Activated CD4-positive, alpha-beta T cell treated with anti-CD3 and anti-CD28 coated beads, Interleukin-2, amount 10 ng/mL, durations not matched to agents 24 days and 14 days (primary cell): ENCODE measurements around the gene CHRNB2. TPM values are rescaled to one million over a fixed set of nuclear protein-coding genes. Genes with fewer than 3 reads are reported as not detected.
"Not testable (repeated sequence)": the region's sequence is repeated elsewhere in the genome, so short reads cannot be mapped to it uniquely, and the experiment has no call there.

Experiments
- DNase-seq: peaks from one replicate; pipeline ENCODE4 v3.0.0; 2022
- H3K27ac Mint-ChIP-seq: one replicate; pipeline ENCODE4 v1.8.0; 2022; ENCODE audit warnings: mild to moderate bottlenecking, mixed read lengths
- H3K27me3 Mint-ChIP-seq: one replicate; pipeline ENCODE4 v1.8.0; 2022; ENCODE audit warnings: mixed read lengths
- H3K36me3 Mint-ChIP-seq: one replicate; pipeline ENCODE4 v1.8.0; 2022; ENCODE audit warnings: low read depth, mild to moderate bottlenecking, mixed read lengths
- H3K4me1 Mint-ChIP-seq: one replicate; pipeline ENCODE4 v1.8.0; 2021; ENCODE audit warnings: mixed read lengths
- H3K4me3 Mint-ChIP-seq: one replicate; pipeline ENCODE4 v1.8.0; 2022; ENCODE audit warnings: mild to moderate bottlenecking, moderate library complexity, mixed read lengths
- H3K9me3 Mint-ChIP-seq: one replicate; pipeline ENCODE4 v1.8.0; 2021; ENCODE audit warnings: mixed read lengths
- intact Hi-C: fragments of 100-400 bp; cut with micrococcal nuclease; formaldehyde crosslinking; loops from one replicate; pipeline ENCODE4 v1.15.1; 2023
- total RNA-seq: library from RNA; stranded (reverse); gene quantifications from 2 replicates; pipeline ENCODE4 v1.2.3, GENCODE V29; 2022

The CHRNB2 gene, protein sequence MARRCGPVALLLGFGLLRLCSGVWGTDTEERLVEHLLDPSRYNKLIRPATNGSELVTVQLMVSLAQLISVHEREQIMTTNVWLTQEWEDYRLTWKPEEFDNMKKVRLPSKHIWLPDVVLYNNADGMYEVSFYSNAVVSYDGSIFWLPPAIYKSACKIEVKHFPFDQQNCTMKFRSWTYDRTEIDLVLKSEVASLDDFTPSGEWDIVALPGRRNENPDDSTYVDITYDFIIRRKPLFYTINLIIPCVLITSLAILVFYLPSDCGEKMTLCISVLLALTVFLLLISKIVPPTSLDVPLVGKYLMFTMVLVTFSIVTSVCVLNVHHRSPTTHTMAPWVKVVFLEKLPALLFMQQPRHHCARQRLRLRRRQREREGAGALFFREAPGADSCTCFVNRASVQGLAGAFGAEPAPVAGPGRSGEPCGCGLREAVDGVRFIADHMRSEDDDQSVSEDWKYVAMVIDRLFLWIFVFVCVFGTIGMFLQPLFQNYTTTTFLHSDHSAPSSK
- 0.14 TPM in 1 of 2 replicates, not detected in the other for total RNA-seq

- Mint-ChIP-seq H3K36me3 (no peaks in the 10 kb centered on the region), H3K27me3 (peaks cover 33% of the 10 kb centered on the region), H3K27ac (peak within 1 kb of the TSS; percentile 26), H3K9me3 (no peaks in the 10 kb centered on the region), H3K4me3 (peak within 1 kb of the TSS; percentile 57), H3K4me1 (peaks cover 6% of the 10 kb centered on the region)
- DNase-seq: peak; percentile 96
- intact Hi-C loops: loop anchor here (1.0 kb wide), 1 partner anchor 8 kb away; no protein-coding TSS in a partner anchor
Measured at GRCh38 chr1:154567386-154568156, at the start of gene CHRNB2. Gene CHRNB2 (plus strand): TSS chr1:154567778. CDS start chr1:154568045, 267 bp downstream.

- no peaks in the 10 kb centered on the region for H3K36me3 Mint-ChIP-seq
- peaks cover 2% of the 10 kb centered on the region for H3K4me1 Mint-ChIP-seq
- H3K9me3 Mint-ChIP-seq: no peaks in the 10 kb centered on the region
- intact Hi-C loops: no loop called here
- H3K4me3 Mint-ChIP-seq: no peak overlapping the region
- H3K27me3 Mint-ChIP-seq: peaks cover 42% of the 10 kb centered on the region
- no peak overlapping the region for H3K27ac Mint-ChIP-seq
- no peak for DNase-seq
Measured at GRCh38 chr1:154519591-154519991, 48.0 kb upstream of the CHRNB2 start.

DNA sequence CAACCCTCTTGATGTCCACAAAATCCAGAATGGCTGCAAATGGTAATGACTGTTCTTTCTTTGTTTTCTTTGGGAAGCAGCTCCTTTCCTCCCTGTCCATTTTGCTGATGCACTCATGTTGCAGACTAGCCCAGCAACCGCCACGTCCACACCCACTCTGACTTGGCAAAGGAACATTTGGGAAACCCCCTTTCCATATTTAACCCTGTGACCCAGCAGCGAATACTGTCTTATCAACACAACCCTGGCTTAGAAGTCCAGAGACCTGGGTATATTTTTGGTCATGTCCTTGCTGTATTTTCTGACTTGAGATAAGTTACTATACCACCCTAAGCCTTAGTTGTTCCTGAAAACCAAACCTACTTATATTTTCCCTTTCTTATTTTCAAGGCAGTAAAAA, 47.2 kb upstream of the CHRNB2 start:
- H3K36me3 Mint-ChIP-seq: no peaks in the 10 kb centered on the region
- H3K27ac Mint-ChIP-seq: no peak overlapping the region
- DNase-seq: no peak
- no peak overlapping the region for H3K4me3 Mint-ChIP-seq
- intact Hi-C loops: no loop called here
- H3K4me1 Mint-ChIP-seq: peaks cover 2% of the 10 kb centered on the region
- no peaks in the 10 kb centered on the region for H3K9me3 Mint-ChIP-seq
- H3K27me3 Mint-ChIP-seq: peaks cover 42% of the 10 kb centered on the region

GRCh38 chr1:154521695-154522094, 45.9 kb upstream of the CHRNB2 start:
- Mint-ChIP-seq H3K4me3 (no peak overlapping the region), H3K27ac (no peak overlapping the region), H3K4me1 (peaks cover 2% of the 10 kb centered on the region), H3K9me3 (no peaks in the 10 kb centered on the region), H3K27me3 (peaks cover 34% of the 10 kb centered on the region), H3K36me3 (no peaks in the 10 kb centered on the region)
- DNase-seq: no peak
- intact Hi-C loops: no loop called here

GRCh38 chr1:154524881-154525280, 42.7 kb upstream of the CHRNB2 start:
- Mint-ChIP-seq H3K27ac (no peak overlapping the region), H3K4me3 (no peak overlapping the region), H3K4me1 (peaks cover 2% of the 10 kb centered on the region), H3K9me3 (no peaks in the 10 kb centered on the region), H3K27me3 (peaks cover 28% of the 10 kb centered on the region), H3K36me3 (no peaks in the 10 kb centered on the region)
- no peak for DNase-seq
- intact Hi-C loops: no loop called here

DNA sequence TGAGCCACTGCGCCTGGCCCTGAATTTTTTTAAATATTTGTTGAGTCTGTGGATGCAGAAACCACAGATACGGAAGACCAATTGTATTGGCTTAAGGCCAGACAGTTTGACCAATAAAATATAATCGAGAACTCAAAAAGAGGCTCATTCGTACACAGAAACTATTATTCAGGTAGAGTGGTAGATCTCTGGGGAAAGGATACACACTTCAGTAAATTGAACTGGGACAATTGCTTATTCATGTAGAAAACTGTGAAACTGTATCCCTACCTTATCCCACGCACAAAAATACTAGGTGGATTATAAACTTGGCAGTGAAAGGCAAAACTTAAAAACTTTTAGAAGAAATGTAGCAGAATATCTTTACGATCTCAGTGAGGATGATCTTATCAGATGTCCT, 40.4 kb upstream of the CHRNB2 start:
- Mint-ChIP-seq H3K27me3 (peaks cover 25% of the 10 kb centered on the region), H3K9me3 (no peaks in the 10 kb centered on the region), H3K27ac (no peak overlapping the region), H3K36me3 (no peaks in the 10 kb centered on the region), H3K4me1 (no peaks in the 10 kb centered on the region), H3K4me3 (no peak overlapping the region)
- intact Hi-C loops: no loop called here
- no peak for DNase-seq

DNA sequence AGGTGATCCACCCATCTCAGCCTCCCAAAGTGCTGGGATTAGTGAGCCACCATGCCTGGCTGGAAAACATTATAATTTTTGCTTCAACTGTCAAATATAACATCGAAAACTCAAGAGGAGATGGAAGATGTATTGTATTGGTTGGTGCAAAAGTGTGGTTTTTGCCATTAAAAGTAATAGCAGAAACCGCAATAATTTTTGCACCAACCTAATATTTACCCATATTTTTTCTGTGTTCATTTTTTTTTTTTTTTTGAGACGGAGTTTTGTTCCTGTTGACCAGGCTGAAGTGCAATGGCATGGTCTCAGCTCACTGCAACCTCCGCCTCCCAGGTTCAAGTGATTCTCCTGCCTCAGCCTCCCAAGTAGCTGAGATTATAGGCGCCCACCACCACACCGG, 38.3 kb upstream of the CHRNB2 start:
- Mint-ChIP-seq H3K9me3 (no peaks in the 10 kb centered on the region), H3K27me3 (peaks cover 15% of the 10 kb centered on the region), H3K4me3 (no peak overlapping the region), H3K36me3 (no peaks in the 10 kb centered on the region), H3K4me1 (no peaks in the 10 kb centered on the region), H3K27ac (no peak overlapping the region)
- intact Hi-C loops: no loop called here
- no peak for DNase-seq

DNA sequence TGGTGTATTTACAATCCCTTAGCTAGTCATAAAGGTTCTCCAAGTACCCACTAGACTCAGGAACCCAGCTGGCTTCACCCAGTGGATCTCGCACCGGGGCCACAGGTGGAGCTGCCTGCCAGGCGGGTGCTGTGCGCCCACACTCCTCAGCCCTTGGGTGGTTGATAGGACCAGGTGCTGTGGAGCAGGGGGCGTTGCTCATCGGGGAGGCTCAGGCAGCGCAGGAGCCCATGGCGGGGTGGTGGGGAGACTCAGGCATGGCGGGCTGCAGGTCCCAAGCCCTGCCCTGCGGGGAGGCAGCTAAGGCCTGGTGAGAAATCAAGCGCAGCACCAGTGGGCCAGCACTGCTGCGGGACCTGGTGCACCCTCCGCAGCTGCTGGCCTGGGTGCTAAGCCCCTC, 35.6 kb upstream of the CHRNB2 start:
- H3K9me3 Mint-ChIP-seq, intact Hi-C loops, H3K4me3 Mint-ChIP-seq, H3K4me1 Mint-ChIP-seq, H3K27ac Mint-ChIP-seq, H3K36me3 Mint-ChIP-seq, DNase-seq: not testable (repeated sequence)
- H3K27me3 Mint-ChIP-seq: peaks cover 25% of the 10 kb centered on the region

DNA sequence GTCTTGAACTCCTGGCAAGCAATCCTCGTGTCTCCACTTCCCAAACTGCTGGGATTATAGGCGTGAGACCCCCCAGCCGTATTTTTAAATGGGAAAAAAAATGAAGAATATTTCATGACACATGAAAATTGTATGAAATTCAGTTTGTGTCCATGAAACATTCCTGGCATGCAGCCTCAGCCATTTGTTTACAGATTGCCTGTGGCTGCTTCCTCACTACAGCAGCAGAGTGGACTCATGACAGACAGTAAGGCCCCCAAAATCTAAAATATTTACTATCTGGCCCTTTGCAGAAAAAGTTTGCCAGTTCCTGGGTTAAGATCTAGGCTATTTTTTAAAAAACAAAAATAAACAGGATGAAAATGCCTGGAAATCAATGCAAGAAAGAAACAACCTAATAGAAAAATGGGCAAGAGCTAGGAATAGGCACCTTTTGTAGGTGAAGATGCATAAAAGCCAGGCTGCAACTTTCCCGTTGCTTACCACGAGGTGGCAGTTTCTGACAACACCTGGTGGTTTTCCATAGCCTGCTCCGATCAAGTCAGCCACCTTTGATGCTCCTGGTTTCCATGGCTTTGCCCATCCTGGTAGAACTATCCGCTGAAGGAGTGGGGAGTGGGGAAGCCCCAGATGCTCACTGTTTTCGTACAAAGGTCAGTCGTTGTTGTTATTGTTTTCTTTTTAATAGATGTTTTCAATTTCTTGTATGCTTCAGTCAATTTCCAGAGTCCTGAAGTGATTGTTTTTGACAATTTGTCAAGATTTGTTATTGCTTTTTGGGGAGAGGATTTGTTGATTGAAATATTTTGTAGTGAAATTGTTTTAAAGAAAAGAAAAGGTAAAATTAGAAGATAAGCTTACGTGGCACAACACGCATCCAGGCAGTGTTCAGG, 33.4 kb upstream of the CHRNB2 start:
- H3K27ac Mint-ChIP-seq: no peak overlapping the region
- intact Hi-C loops: no loop called here
- H3K36me3 Mint-ChIP-seq: no peaks in the 10 kb centered on the region
- no peak for DNase-seq
- no peaks in the 10 kb centered on the region for H3K9me3 Mint-ChIP-seq
- no peaks in the 10 kb centered on the region for H3K4me1 Mint-ChIP-seq
- H3K27me3 Mint-ChIP-seq: peaks cover 22% of the 10 kb centered on the region
- no peak overlapping the region for H3K4me3 Mint-ChIP-seq

- no peak for DNase-seq
- H3K27me3 Mint-ChIP-seq: peaks cover 31% of the 10 kb centered on the region
- H3K27ac Mint-ChIP-seq: no peak overlapping the region
- intact Hi-C loops: no loop called here
- no peaks in the 10 kb centered on the region for H3K9me3 Mint-ChIP-seq
- H3K4me1 Mint-ChIP-seq: no peaks in the 10 kb centered on the region
- no peak overlapping the region for H3K4me3 Mint-ChIP-seq
- no peaks in the 10 kb centered on the region for H3K36me3 Mint-ChIP-seq
Measured at GRCh38 chr1:154536570-154536969, 31.0 kb upstream of the CHRNB2 start.

DNA sequence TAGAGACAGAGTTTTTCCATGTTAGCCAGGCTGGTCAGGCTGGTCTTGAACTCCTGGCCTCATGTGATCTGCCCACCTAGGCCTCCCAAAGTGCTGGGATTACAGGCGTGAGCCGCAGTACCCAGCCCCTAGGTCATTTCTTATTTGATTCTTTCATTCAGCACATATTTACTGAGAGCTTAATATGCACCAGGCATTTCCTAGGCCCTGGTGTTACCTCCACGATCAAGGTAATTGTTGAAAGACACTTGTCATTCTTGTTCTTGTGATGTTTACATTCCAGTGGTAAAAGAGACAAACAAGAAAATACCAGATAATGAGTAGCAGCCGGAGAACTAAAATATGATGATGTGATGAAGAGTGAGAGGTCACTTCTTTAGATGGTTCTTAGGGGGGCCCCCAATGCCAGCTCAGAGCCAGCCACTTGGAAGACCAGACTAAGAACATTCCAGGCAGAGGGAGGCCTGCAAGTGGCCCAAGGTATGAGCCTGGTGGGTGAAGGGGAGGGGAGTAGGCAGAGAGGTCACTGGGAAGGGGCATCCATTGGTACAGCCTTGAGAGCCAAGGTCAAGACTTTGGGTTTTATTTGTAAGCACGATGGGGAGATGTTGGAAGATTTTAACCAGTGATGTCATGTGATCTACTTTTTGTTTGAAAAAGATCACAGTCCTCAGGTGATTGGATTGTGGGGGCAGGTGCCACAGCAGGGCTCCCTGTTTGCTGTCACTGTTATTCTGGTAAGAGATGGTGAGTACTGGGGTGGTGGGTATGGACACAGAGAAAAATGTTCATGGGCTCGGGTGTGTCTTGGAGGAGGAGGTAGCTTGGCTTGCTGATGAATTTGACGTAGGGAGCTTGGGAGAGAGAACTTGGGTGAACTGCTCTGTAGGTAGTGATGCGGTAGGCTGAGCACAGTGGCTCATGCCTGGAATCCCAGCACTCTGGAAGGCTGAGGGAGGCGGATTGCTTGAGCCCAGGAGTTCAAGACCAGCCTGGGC, 27.8 kb upstream of the CHRNB2 start:
- no peak overlapping the region for H3K27ac Mint-ChIP-seq
- no peaks in the 10 kb centered on the region for H3K4me1 Mint-ChIP-seq
- intact Hi-C loops: no loop called here
- H3K36me3 Mint-ChIP-seq: no peaks in the 10 kb centered on the region
- no peak overlapping the region for H3K4me3 Mint-ChIP-seq
- no peak for DNase-seq
- peaks cover 29% of the 10 kb centered on the region for H3K27me3 Mint-ChIP-seq
- H3K9me3 Mint-ChIP-seq: no peaks in the 10 kb centered on the region

GRCh38 chr1:154541231-154541630, 26.3 kb upstream of the CHRNB2 start:
- no peaks in the 10 kb centered on the region for H3K36me3 Mint-ChIP-seq
- peaks cover 22% of the 10 kb centered on the region for H3K27me3 Mint-ChIP-seq
- H3K4me1 Mint-ChIP-seq: no peaks in the 10 kb centered on the region
- H3K4me3 Mint-ChIP-seq: no peak overlapping the region
- H3K9me3 Mint-ChIP-seq: no peaks in the 10 kb centered on the region
- intact Hi-C loops: no loop called here
- DNase-seq: no peak
- no peak overlapping the region for H3K27ac Mint-ChIP-seq
